ENCODE results near the gene EFNA1.
"Not testable (repeated sequence)": the region's sequence is repeated elsewhere in the genome, so short reads cannot be mapped to it uniquely, and the experiment has no call there.

Gene EFNA1

DNA sequence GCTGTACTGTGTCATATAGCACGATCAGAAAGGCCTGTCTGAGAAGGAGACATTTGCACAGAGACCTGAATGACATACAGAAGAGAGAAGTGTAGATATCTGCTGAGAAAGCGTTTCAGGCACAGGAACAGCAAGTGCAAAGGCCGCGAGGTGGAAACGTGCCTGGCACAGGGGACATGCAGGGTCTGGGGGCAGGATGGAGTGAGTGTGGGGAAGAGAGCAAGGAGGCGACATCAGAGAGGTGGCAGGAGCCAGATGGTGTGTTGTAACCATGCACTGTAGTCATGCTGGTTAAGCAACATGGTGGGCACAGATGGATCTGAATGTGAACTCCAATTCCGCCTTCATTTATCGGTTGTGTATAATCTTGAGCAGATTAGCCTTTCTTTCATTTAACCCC is 32.5 kb downstream of the EFNA1 start:
- no peak for DNase-seq

DNA sequence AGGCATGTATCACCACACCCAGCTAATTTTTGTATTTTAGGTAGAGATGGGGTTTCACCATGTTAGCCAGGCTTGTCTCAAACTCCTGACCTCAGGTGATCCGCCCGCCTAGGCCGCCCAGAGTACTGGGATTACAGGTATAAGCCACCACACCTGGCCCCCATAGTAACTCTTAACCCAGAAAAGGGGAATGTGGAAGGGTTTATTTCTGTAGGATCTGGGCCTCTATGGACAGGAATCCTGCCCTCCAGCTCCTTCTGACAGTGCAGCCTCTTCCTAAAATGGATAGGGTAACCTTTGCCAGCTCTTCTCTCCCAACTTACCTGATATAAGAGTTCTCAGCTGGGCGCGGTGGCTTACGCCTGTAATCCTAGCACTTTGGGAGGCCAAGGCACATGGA is 35.0 kb downstream of the EFNA1 start:
- DNase-seq: not testable (repeated sequence)

DNA sequence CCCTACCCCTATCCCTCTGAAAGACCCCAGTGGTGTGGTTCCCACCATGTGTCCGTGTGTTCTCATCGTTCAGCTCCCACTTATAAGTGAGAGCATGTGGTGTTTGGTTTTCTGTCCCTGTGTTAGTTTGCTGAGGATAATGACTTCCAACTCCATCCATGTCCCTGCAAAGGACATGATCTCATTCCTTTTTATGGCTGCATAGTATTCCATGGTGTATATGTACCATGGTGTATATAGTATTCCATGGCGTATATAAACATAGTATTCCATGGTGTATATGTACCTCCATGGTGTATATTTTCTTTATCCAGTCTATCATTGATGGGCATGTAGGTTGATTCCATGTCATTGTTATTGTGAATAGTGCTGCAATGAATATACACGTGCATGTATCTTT is 36.1 kb downstream of the EFNA1 start:
- not testable (repeated sequence) for DNase-seq

DNA sequence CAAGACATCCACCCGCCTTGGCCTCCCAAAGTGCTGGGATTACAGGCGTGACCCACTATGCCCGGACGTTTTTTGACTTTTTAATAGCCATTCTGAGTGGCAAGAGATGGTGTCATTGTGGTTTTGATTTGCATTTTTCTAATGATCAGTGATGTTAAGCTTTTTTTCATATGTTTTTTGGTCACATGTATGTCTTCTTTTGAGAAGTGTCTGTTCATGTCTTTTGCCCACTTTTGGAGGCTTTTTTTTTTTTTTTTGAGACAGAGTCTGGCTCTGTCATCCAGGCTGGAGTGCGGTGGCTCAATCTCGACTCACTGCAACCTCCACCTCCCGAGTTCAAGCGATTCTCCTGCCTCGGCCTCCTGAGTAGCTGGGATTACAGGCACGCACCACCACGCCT is 36.9 kb downstream of the EFNA1 start:
- DNase-seq: not testable (repeated sequence)

DNA sequence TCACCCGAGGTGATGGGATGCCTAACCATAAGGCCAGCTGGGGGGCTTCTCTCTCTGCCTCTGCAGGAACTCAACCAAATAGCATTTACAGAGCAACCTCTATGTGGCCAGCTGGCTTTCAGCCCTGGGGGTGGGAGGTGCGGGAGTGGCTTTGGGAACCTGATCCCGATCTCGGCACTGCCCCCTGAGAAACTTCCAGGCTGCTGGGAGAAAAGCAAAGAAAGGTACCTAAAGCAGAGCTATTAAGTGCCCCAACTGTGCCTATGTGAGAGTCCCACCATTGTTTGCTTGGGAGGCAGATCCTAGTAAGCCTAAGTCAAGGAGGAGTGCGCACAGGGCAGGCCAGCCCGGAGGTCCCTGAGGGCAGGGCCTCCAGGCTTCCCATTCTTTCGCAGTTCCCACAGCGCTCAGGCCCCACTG is 38.4 kb downstream of the EFNA1 start:
- DNase-seq: no peak

DNA sequence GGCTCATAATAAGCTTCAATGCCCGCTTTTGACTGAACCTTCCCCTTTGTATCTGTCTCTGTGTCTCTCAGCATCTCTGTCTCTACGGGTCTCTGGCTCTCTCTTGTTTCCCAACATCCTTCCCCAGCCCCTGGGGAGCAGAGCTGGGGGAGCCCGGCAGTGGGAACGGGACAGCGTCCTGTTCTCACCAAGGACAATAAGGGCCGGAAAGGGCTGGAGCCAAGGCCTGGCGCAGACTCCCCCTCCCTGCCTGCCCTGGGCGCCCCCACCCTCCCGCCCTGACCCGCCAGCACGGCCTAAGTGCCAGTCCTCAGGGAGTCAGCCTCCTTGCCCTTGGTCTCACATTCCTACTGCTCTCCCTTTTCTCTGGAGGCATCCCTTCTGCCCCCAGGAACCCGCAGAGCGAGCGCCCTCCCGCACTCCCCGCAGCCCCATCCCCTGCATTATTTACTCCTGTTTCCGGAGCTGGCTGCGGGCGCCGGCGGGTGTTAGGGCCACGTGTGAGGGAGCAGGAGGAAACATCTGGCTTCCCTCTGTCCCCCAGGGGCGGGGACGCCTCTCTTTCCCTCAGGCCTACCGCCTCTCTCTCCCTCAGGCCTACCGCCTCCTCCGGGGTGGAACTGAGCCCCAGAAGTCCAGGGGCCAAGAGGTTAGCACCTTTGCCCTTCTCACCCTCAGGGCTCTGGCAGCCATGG is 38.9 kb downstream of the EFNA1 start:
- DNase-seq: no peak

DNA sequence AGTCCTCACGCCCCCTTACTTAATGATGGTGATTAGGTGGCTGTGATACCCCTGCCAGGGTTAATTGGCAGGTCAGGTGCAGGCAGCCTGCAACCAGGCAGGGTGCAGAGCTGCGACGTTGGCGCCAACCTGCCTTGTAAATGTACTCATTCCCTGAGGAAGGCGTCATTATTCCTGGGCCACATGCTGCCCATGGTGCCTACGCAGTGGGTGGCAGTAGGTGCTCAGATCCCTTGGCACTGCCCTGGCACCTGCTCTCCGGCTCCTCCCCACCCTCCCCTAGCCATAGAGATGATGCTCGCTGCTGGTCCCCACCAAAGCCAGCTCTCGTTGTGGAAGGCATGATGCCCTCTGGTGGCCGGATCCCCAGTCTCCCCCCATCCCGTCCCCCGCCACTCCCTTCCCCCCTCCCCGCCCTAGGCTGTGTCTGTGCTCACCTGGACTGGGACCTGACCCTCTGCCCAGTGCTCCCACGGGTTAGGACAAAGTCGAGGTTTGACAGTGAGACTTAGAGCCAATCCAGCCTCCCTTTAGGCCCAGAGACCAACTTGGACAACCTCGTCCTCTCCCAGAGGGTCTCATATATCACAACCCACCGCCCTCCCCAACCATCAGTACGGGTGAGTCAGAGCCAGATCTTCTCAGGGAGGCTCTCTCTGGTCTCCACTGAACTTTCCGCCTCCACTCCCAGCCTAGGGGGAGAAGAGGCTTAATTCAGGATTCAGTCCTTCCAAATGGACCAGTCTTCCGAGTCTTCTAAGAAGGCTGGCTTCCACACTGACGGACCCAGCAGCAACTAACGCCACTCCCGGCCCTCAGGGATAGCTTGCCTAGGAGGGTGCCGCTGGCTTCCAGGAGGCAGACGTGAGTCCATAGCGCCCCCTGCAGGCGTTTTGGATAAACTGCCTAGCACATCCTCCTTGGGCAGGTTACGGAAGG is 39.8 kb downstream of the EFNA1 start:
- DNase-seq: peak; percentile 75

DNA sequence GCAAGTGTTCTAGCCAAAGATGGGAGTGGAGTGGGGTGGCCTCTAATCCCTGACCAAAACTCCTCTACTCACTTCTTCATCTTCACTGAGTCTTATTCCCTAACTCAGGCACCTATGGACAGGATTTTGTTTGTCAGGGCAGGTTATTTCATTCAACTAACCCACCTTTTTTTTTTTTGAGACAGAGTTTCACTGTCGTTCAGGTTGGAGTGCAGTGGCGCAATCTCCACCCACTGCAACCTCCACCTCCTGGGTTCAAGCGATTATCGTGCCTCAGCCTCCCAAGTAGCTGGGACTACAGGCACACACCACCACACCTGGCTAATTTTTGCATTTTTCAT is 40.4 kb downstream of the EFNA1 start:
- not testable (repeated sequence) for DNase-seq

DNA sequence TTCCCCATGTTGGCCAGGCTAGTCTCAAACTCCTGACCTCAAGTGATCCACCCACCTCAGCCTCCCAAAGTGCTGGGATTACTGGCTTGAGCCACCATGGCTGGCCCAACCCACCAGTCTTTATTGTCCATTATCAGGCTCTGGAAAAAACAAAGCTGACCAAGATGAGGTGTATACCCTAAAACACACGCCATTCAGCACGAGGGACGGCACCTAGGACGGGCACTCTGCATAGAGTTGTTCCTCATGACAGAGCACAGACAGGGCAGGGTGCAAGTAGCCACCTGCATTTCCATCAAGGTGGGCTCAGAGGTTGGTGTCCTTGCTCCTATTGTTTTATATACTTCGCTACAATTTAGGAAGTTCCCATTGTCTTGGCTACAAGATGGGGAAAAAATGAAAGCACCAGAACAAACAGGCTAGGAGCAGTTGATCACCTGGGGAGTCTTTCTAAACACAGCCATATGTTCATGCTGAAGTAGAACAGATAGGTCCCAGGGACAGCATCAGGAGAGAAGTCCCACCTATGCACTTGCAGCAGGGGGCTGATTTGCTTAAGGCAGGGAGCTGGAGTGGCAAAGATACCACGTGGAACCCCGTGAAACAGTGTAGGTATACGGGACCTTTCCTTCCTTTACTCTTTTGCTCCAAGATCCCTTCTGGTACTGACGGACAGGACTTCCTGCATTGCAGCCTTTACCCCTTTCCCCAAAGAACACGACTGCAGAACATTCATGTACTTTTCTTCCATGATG is 41.0 kb downstream of the EFNA1 start:
- DNase-seq: no peak

DNA sequence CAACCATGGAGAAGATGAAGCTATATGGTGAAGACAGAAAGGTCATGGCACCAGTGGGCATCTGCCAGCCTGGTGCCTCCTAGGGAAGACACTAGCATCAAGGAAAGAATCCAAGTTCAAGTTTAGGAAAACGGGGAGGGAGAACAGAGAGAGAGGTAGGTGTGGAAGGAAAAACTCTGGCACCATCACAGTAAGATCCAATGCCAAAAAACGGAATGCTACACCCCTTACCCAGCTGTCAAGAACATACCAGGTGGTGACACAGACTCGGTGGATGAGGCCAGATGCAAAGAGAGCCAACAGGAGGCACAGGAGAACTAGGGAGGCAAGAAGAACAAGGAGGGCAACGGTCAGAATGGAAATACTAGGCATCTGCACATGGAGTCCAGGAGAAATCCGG is 41.9 kb downstream of the EFNA1 start:
- DNase-seq: no peak

DNA sequence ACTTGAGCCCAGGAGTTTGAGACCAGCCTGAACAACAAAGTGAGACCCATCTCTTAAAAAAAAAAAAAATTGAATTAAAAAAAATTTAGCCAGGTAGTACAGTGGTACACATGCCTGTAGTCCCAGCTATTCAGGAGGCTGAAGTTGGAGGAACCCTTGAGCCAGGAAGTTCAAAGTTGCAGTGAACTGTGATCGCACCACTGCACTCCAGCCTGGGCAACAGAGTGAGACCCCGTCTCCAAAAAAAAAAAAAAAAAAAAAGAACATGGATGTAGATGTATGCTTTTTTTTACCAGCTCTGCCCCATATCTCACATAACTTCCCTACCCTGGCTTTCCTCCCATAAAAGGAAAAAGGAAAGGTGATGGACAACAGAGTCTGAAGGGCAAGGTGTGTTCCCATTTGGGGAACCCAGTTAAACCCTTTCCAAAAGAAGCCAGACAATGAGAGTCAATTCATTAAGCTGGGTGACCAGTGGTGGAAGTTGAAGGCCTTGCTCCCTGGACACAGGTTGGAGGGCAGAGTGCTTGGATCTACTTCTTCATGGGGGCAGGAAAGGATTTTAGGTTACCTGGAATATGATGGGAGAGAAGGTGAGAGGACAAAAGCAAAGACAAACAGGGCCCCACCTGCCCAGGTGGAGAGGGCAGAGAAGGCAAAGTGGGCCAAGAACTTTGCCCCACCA is 42.6 kb downstream of the EFNA1 start:
- DNase-seq: no peak

DNA sequence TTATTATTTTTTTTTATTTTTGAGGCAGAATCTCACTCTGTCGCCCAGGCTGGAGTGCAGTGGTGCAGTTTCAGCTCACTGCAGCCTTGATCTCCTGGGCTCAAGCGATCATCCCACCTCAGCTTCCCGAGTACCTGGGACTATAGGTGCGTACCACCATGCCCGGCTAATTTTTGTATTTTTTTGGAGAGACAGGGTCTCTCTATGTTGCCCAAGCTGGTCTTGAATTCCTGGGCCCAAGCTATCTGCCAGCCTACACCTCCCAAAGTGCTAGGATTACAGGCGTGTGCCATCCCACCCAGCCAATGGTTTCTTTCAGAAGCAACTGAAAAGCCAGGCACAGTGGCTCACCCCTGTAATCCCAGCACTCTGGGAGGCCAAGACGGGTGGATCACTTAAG is 43.1 kb downstream of the EFNA1 start:
- no peak for DNase-seq

DNA sequence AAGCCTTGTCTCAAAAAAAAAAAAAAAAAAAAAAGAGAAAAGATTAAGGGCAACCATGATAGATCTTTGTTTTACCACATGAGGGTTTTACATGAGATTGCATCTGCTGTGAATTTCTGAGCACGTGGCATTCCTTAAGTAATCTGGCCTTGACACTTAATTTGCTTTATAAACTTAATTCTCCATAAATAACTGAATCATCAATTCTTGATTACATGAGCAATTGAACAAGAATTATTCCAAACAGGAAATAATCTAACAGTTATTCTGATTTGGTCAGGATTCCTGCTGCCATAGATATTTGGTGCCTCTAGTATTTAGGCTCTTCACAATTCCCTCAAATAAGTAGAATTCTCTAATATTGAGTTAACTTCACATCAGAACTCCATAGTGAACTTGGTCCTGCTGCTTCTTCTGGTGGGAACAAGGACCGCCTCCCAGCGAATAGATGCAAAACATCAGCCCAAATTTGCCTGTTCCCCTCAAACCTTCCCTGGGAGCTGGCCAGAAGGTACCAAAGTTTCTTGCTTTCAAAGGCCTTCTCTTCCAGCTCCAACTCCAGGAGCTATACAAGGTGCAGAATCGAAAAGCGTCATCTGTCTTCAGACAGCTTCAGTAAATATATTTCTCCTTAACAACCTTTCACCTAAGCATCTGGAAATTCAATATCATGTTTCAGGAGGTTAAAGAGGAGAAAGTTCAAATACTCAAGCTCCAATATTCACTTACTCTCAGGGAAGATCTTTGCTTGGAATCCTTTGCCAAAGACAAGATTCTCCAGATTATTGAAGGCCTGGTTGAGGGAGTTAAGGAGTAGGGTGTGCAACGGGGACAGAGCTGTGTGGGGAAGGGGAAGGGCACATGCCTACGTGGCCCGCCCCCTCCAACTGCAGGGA is 44.4 kb downstream of the EFNA1 start:
- DNase-seq: no peak

DNA sequence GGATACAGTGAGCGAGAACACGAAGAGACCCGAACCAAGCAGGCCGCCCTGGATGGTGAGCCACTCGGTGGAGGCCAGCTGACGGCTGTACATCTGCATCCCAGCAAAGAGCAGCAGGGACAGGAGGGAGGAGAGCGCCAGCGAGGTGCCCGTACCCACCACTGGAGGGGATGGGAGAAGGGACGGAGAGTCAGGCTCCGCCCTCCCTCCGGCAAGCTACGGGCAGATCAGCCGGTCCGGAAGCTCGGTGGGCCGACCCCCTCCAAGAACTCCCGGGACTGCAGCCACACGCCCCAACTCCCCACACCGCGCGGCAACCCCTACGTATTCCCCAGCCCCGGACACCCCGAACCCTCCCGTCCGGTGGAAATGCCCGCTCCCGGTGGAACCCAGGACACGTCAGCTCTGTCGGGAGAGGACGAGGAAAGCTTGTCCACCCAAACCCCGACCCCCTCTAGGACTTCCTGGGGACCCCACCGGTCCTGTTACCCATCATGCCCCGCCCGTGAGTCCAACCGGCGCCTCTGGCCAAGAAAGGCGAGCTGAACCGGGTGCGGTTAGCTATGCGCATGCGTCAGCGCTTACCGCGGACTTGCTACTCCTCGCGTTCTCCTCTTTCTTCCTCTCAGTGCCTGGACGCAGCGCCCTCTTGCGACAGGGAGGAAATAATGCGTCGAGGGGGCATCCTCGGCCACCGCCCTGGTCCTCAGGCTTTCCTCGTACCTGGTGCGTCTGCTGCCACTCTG is 45.2 kb downstream of the EFNA1 start, which contains the start of gene KRTCAP2:
KRTCAP2 (minus strand) TSS at position 573 of the 746 bp plus-strand sequence; CDS start at position 493, 80 bp downstream.
- DNase-seq: peak; percentile 96

DNA sequence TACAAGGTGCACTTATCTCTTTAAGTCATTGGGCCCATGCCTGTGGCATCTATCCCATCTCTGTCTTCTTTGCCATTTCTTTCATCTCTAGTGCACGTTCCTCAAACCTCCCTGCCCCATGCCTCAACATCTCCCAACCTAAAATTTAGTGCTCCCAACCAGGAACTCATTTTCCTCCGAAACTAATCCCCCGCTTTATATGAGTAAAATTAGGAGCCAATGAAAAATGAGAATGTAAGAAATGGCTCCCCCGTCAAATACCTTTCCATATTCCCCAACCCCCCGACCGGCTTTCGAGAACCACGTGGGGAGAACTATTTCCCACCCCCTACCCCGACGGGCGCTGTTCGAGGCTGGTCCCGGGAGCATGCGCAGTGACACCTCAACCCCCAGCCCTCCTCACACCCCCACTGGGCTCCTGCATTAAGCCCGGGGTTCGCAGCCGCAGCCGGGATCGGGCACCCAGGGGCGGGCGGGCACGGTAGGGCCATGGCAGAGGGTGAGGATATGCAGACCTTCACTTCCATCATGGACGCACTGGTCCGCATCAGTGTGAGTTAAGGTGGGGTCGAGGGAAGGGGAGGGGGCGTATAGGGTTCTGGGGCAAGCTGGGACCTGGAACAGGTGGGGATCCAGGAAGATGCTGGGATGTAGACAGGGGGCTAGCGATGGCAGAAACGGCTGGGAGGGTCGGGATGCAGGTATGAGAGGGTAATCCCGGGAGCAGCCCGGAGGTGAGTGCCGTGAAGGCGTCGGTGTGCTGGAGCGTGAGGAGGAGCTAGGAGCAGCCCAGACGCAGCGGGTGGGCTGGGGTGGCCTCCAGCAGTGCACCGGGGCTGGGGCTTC is 46.0 kb downstream of the EFNA1 start, which contains the start of gene TRIM46:
TRIM46 (plus strand) TSS at position 372 of the 846 bp plus-strand sequence; CDS start at position 490, 118 bp downstream.
- DNase-seq: peak; percentile 81

DNA sequence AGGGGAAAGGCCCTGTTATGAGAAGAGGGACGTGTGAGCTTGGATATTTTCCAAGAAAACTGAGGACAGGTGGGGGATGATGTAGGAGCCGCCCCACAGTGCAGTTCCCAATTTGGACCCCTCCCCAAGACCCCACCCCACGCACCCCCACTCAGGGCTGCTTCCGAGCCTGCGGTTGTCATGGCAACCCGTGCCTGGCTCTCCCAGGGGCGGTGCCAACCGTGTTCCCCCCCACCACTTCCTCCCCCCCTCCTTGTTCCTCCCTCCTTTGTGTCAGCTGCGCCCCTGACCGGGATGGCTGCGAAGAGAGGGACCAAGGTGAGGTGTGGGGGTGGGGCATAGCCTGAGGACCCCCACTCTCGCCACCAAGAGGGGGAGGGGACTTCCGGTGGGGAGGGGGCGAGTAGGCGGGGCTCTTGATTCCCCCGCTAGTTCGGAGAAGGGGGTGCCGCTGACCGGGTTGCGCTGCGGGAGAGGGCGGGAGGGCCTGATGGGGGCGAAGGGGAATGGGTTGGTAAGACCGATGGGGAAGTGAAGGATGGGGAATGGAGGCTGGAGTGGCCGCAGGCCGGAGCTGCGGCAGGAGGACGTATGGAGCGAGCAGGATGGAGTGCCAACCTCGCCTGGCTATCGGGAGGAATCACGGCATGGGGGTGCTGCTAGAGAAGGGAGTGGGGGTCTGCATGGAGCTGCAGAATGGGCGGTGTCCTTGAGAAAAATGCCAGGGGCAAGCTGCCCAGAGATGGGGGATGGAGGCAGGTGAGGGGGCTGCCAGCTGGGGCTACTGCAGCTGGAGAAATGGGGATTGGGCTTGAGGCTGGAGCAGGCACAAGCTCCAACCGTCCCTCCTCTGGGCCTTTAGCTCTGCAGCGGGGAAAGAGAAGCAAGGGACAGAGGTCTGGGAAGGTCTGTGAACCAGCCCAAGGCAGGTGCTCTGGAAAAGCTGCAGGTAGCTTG is 46.9 kb downstream of the EFNA1 start:
- peak; percentile 48 for DNase-seq

DNA sequence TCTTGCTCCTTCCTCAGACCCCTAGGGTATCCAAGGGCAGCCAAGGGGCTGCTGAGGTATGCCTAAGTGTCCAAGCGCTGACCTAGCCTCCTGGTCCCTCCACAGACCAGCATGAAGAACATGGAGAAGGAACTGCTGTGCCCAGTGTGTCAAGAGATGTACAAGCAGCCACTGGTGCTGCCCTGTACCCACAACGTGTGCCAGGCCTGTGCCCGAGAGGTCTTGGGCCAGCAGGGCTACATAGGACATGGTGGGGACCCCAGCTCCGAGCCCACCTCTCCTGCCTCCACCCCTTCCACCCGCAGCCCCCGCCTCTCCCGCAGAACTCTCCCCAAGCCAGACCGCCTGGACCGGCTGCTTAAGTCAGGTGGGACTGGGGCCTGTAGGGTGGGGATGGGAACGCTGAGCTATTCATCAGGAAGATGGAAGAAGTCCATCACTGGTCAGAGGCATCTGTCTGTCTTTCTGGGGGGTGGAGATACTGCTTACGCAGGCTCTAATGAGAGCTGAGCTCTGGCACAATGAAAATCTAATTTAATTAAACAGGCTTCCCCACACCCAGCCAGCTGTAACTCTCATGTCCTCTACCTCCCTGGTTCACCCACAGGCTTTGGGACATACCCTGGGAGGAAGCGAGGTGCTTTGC is 47.7 kb downstream of the EFNA1 start:
- DNase-seq: no peak

DNA sequence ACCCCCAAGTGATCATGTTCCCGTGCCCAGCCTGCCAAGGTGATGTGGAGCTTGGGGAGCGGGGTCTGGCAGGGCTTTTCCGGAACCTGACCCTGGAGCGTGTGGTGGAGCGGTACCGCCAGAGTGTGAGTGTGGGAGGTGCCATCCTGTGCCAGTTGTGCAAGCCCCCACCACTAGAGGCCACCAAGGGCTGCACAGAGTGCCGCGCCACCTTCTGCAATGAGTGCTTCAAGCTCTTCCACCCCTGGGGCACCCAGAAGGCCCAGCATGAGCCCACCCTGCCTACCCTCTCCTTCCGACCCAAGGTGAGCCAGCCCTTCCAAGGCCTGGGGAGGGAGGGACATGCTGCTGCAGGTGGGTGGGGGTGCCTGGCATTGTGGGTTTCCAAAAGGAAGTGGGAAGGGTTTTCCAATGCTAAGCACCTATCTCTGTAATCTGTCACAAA is 48.3 kb downstream of the EFNA1 start:
- no peak for DNase-seq

Data from fibroblast of skin of right biceps (primary cell).